Activated CD4-positive, alpha-beta T cell treated with anti-CD3 and anti-CD28 coated beads for 48 hours (primary cell): Measurements from ENCODE around the gene CD6.
A peak's percentile ranks its signal among the peaks of the same experiment; 100 is the strongest.

Experiments
- DNase-seq: peaks from one replicate; pipeline ENCODE4 v3.0.0-alpha.2; 2020

Gene CD6

DNA sequence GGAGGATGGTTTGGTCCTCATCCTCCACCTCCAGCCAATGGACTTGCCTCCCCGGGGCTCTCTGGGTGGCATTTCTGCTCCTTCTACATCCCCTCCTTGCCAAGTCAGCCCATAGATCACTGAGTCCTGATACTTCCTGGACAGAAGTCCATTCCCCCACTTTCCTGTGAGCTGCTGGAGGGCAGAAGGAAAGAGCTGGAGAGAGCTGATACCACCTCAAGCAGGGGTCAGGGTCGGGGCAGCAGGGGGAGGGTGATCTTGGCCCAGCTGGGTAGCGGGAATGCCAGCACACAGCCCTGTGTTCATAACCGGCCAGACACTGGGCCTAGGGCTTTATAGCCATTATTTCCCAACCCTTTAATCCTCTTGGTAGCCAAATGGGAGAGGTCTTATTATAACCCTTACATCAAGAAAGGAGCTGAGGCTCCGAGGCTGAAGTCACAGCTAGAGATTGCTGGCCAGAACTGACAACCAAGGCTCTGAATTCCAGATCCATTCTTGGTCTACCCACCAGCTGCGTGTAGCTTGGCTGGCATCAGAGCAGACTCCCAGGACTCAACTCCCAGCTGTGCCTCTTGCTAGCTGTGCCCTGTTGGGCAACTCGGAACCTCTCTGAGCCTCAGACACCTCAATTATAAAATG lies 39.9 kb downstream of the CD6 start:
- DNase-seq = no peak

DNA sequence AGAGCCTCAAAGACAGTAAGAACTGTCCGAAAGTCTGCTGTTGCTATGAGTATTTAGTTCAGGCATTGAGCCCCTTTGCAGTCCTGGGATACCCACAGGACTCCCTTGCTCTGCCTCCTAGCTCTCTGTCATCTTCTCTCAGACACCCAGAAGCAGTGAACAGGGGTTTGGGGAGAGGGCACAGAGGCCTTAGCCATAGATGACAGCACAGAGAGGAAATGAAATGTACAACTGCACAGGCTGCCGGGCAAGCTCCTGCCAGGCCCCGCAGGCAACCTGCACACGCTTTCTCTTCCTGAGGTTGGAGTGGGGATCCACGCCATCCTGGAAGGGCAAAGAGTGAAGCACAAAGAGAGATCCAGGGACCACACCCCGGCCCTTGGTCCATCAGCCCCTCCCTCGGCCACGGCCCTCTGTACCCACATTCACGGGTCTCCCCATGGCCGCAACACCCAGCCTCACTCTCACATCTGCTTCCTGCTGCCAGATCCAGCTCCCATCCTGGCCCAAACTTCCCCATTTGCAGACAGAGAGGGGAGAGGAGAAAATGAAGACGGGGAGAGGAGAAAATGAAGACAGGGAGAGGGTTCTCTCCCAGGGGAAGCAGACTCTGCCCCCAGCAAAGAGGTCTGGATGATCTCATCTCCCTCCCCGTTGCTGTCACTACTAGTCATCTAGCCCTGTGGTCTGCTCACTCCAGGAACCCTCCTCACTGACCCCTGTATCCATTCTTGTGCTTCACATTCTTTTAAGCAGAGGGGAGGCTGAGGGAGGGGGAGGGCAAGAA lies 40.7 kb downstream of the CD6 start:
- DNase-seq = no peak

- DNase-seq = no peak
These were observed 41.3 kb downstream of the CD6 start for GRCh38 chr11:61012737-61013215.

GRCh38 chr11:61018059-61018458 lies 46.6 kb downstream of the CD6 start:
- no peak for DNase-seq

DNA sequence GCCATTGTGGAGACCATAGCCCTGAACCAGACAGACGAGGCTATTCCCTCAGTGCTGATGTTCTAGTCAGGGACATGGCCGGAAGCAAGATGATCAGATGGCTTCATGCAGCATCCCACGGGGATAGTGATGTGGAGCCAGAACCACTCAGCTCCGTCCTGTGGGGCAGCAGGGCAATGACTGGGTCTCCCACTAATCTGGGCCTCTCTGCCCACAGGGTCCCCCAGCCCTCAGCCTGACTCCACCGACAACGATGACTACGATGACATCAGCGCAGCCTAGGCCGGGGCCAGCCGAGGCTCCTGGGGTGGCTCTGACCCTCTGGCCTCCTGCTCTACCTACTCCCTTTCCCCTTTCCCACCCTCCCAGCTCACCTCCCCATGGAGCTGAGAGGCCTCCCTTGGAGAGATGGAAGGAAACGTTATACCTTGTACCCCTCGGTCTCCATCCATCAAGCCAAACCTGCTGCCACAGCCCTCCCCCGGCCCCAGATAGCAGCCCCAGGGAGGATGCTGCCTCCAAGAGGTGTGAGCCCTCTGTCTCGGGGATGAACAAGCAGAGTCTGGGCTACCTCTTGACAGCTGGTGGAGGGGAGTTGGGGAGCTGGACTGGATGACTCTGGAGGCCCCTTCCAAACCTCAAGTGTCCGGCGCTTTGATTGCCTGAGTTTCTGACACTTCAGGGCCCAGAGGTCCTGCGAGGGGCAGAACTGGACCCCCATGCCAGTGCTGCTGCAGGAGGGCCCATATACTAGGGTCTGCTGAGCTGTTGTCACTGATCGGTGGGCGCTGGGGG lies 47.8 kb downstream of the CD6 start:
- DNase-seq = no peak

DNA sequence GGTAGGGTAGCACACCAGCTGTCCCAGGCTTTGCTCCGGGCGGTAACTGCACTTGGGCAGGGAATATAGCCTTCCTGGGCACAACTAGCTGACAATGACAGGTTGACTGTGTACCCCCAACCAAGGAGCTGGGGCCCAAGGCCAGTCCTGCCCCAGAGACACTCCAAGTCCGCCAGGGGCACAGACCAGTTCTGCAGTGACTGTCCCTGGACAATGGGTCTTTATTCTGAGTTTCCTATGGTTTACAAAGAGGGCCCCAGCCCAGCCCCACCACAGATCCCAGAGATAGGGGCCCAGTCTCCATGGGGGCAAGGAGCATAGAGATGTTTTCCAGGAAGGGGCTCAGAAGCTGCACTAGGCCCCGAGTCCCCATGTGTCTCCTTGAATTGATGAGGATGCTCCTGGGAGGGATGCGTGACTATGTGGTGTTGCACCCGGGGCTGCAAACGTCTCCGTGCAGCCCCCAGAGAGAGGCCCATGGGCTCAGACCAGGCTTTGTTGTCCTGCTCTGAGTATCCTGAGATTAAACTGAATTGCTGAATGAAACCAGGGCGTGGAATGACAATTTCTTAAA lies 48.4 kb downstream of the CD6 start:
- DNase-seq = no peak

- no peak for DNase-seq
These were observed 49.2 kb downstream of the CD6 start for GRCh38 chr11:61020551-61021235.

DNA sequence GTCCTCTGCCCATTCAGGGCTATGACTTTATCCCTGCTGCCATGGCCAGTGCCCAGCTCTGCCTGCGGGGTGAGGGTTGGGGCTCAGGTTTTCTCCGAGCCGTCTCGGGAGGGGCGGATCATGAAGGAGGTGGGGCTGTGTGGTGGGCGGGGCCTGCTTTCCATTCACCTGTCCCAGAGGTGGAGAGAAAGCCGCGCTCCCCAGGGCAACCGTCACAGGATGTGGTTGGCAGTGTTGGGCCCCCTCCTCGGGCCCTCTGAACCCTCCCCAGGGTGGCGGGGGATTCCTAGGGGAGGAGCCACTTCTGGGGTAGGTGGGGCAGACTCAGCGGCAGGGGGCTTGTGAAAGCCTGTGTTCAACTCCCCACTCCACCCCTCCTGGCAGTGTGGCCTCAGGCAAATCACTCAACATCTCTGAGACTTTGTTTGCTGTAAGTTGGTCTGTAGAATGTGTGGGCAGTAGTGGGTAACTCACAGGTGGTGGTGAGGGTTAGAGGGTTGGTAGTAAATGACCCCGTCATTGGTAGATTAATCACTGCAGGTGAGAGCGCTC lies 50.3 kb downstream of the CD6 start:
- peak; percentile 89 for DNase-seq

DNA sequence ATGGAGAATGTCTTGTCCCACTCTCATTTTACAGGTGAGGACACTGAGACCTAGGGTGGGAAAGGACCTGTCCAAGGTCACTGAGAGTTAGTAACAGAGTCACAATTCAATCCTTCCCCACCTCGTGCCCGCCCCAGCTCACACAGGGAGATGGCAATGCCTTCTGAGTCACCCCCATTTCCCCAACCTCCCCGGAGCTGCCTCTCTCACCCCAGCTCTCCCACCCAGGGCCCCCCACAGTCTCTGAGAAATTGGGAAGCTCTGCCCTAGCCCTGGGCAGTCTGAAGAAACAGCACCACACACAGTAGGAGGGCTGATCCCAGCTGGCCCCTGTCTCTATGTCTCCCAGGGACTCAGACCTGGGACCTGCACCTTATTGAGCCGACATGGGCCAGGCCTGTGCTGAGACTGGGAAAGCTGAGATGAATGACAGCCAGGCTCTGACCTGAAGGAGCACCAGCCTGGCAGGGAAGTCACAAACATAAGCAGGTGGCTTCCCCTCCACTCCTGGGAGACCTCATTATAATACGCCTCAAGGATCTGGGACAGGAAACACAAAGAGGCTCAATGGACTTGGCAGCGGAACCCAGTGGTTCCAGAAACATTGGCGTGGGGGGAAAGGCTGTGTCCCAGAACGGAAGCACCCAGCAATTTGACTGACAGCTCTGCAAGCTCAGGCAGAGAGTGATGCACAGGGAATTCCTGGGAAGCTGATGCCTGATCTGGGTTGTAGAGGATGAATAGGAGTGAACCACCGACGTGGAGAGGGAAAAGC lies 51.0 kb downstream of the CD6 start:
- peak; percentile 66 for DNase-seq

DNA sequence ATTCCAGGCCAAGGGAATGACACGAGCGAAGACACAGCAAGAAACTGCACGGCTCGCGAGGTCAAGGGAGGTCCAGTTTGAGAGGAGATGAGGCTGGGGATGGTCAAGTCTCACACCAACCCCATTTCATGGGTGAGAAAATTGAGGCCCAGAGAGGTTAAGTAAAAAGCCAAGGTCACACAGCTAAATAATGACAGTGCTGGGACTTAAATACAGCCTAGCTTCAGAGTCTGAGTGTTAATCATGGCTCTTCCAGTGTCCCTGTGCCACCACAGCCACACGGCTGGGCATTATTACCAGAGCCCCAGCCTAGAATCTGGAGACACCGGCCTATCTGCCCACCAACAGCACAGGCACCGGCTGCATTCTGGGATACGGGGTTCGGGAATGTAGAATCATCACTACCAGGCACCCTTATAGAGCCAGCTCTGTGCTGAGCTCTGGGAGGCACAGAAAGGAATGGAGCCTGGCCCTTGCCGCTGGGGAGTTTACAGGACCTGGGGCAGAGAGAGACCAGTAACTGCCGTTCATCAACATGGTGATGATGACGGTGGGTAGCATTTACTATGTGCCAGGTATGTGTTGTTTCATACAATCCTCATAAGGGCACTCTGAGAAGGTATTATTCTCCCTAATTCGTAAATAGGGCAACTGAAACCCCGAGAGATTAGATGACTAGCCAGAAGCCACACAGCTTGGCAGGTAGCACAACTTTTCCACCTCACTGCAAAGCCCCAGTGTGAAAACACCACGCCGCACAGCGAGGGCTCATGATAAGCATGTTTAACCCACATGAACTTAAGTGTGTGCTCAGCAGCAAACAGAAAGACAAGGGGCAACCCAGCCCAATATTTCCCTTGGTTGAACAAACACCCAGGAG lies 51.8 kb downstream of the CD6 start:
- peak; percentile 85 for DNase-seq

- no peak for DNase-seq
These were observed 52.5 kb downstream of the CD6 start for GRCh38 chr11:61023966-61024295.

- DNase-seq = no peak
These were observed 53.7 kb downstream of the CD6 start for GRCh38 chr11:61024938-61025820.

- DNase-seq = no peak
These were observed 54.3 kb downstream of the CD6 start for GRCh38 chr11:61025821-61026120.

DNA sequence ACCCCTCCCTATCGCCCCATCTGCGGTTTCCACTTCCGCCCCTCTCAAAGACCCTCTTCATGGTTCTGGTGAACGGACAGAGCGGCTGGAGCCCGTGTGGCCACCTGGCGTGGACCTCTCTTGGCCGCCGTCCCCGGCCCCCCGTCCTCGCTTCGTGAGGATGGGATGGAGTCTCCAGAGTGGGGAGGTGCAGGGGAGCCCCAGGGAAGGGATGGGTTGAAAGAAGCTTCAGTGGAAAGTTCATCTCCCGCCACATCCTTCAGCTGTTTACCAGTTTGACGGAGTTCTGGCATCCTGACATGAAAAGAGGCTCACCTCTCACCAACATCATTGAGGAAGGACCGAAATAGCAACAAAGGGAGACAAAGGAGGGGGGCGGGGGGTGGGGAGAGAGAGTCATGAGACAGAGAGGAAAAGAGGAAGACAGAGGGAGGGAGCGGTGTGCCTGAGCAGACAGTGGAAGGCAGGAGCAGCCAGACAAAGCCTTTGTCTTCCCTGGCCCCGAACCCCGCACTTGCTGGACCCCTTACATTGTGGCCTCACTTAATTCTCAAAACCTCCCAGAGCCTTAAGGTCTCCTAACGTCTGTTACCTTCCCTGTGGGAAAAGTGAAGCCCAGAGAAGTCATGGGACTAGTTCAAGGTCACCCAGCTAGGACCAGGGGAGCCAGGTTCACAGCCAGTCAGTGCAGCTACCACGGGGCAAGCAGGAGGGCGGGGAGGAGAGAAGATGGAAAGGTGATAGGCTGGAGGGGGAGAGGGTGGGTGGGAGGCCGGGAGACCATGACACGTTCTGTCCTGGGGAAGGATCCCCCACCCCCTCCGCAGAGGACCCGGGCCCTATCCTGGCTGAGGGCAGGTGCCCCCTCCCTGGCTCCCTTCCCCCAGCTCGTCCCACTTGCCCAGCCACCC lies 54.9 kb downstream of the CD6 start:
- DNase-seq = peak; percentile 61

GRCh38 chr11:61027141-61027840 lies 55.8 kb downstream of the CD6 start:
- peak; percentile 62 for DNase-seq

DNA sequence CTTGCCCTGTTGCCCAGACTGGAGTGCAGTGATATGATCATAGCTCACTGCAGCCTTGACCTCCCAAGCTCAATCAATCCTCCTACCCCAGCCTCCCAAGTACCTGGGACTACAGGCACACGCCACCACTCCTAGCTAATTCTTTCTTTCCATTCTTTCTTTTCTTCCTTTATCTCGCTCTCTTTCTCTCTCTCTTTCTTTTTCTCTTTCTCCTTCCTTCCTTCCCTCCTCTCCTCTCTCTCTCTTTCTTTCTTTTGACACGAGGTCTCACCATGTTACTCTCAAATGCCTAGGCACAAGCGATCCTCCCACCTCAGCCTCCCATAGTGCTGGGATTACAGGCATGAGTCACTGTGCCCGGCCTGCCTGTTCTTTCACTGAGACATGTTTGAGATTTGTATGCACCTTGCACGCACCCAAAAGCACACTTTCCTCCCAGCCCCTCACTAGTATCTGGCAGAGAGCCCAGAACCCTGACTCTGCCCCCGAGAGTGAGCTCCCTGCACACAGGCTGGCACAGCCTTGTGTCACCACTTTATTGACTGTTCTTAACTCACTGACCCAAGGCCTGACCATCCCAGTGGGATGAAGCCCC lies 56.8 kb downstream of the CD6 start:
- DNase-seq = peak; percentile 83

GRCh38 chr11:61032824-61033223 lies 61.3 kb downstream of the CD6 start:
- DNase-seq = no peak

DNA sequence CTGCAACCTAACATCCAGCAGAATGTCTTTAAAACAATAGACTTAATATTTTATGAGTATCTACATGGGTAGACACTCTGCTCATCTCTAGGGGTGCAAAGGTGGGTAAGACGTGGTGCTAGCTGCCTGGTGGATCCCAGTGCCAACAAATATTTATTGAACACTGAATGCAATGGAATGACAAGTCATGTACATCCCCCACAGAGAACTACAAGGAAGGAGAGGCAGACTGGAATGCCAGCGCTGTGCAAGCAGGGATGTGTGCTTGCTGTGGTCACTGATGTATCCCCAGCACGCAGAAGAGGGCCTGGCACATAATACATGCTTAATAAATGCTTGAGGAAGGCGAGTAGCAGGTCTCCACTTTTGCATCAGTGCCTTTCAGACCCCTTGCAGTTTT lies 61.9 kb downstream of the CD6 start:
- DNase-seq = no peak
